Ramos (cell line): ENCODE results near the gene LMNTD1.
"Not testable (repeated sequence)": the region's sequence is repeated elsewhere in the genome, so short reads cannot be mapped to it uniquely, and the experiment has no call there.

ENCODE experiments used
- in situ Hi-C: fragments of 300-500 bp; cut with MboI; formaldehyde crosslinking; loops from one replicate; pipeline ENCODE4 v1.14.3; 2022; ENCODE audit warnings: low sequenced_read_pairs; ENCODE audit not compliant: unreplicated experiment

The LMNTD1 gene

GRCh38 chr12:25553098-25553497, at the start of gene LMNTD1:
Gene LMNTD1, minus strand, starts transcription at chr12:25553283. Its CDS starts 324 bp downstream, at chr12:25552959.
- in situ Hi-C loops = no loop called here

- in situ Hi-C loops = no loop called here
These were observed 45.9 kb upstream of the LMNTD1 start for GRCh38 chr12:25598956-25599355.

- in situ Hi-C loops = not testable (repeated sequence)
These were observed 42.4 kb upstream of the LMNTD1 start for GRCh38 chr12:25595496-25595895.

GRCh38 chr12:25594376-25594775, 41.3 kb upstream of the LMNTD1 start:
- in situ Hi-C loops = no loop called here

GRCh38 chr12:25592725-25593495, 39.8 kb upstream of the LMNTD1 start:
- in situ Hi-C loops = no loop called here

- in situ Hi-C loops = no loop called here
These were observed 38.1 kb upstream of the LMNTD1 start for GRCh38 chr12:25591144-25591543.

- in situ Hi-C loops = no loop called here
These were observed 37.1 kb upstream of the LMNTD1 start for GRCh38 chr12:25590011-25590721.

- in situ Hi-C loops = no loop called here
These were observed 34.3 kb upstream of the LMNTD1 start for GRCh38 chr12:25587346-25587745.

GRCh38 chr12:25585662-25586061, 32.6 kb upstream of the LMNTD1 start:
- in situ Hi-C loops = no loop called here

- in situ Hi-C loops = no loop called here
These were observed 32.0 kb upstream of the LMNTD1 start for GRCh38 chr12:25585021-25585523.

- in situ Hi-C loops = no loop called here
These were observed 31.5 kb upstream of the LMNTD1 start for GRCh38 chr12:25584596-25584995.

- in situ Hi-C loops = no loop called here
These were observed 30.5 kb upstream of the LMNTD1 start for GRCh38 chr12:25583545-25583944.

GRCh38 chr12:25581067-25581466, 28.0 kb upstream of the LMNTD1 start:
- in situ Hi-C loops = no loop called here

GRCh38 chr12:25578411-25579143, 25.5 kb upstream of the LMNTD1 start:
- in situ Hi-C loops = no loop called here

- in situ Hi-C loops = no loop called here
These were observed 21.7 kb upstream of the LMNTD1 start for GRCh38 chr12:25574761-25575160.

- in situ Hi-C loops = no loop called here
These were observed 20.3 kb upstream of the LMNTD1 start for GRCh38 chr12:25573346-25573745.

- in situ Hi-C loops = no loop called here
These were observed 17.3 kb upstream of the LMNTD1 start for GRCh38 chr12:25570418-25570817.

- in situ Hi-C loops = no loop called here
These were observed 13.3 kb upstream of the LMNTD1 start for GRCh38 chr12:25566202-25566949.

GRCh38 chr12:25558586-25558985, 5.5 kb upstream of the LMNTD1 start:
- in situ Hi-C loops = no loop called here

GRCh38 chr12:25557830-25558436, 4.8 kb upstream of the LMNTD1 start:
- in situ Hi-C loops = no loop called here
